ENCODE results near the gene SLC8A1.

GRCh38 chr2:40477361-40477760, 25.5 kb upstream of the SLC8A1 start:
- TF ChIP-seq CTCF (IDR thresholded peaks at IDR 0.05; ENCODE audit: insufficient read depth, low read depth, low read length), result no peak
- TF ChIP-seq EZH2 (IDR thresholded peaks at IDR 0.05; ENCODE audit: insufficient read depth, low read length), result no peak

Data from astrocyte (in vitro differentiated cells and primary cell).